MM.1S (cell line): Measurements from ENCODE around the gene ZGPAT.

Experiments used
- CTCF ChIP-seq: fragments of 300-600 bp; sonication (generic); IDR thresholded peaks from 2 replicates; pipeline ENCODE4 v1.5.1; 2016; ENCODE audit warnings: antibody characterized with exemption, low read length, mixed read lengths
- EZH2 ChIP-seq: fragments of 300-600 bp; sonication (generic); optimal IDR thresholded peaks from 2 replicates; pipeline ENCODE3; 2017; ENCODE audit warnings: low read depth, mild to moderate bottlenecking, antibody characterized with exemption, low read length, mixed read lengths
- EZH2phosphoT487 ChIP-seq: fragments of 300-600 bp; sonication (generic); IDR thresholded peaks from 2 replicates; pipeline ENCODE4 v1.6.1; 2018; ENCODE audit warnings: antibody characterized with exemption, low read length

GRCh38 chr20:63699466-63700198 is 8.2 kb upstream of the ZGPAT start:
- no peak for TF ChIP-seq CTCF
- TF ChIP-seq EZH2 = no peak
- TF ChIP-seq EZH2phosphoT487 = no peak
